Fibroblast of villous mesenchyme (primary cell): ENCODE measurements around the gene IGFBP3. TPM values are rescaled to one million over a fixed set of nuclear protein-coding genes. Genes with fewer than 3 reads are reported as not detected.

Experiments used
- DNase-seq: peaks from one replicate; pipeline ENCODE4 v3.0.0-alpha.2; 2010; ENCODE audit warnings: low read depth
- H3K4me3 ChIP-seq: 2 replicates; pipeline ENCODE4 v1.5.1; 2011; ENCODE audit warnings: low read depth, mild to moderate bottlenecking, low read length
- CTCF ChIP-seq: IDR thresholded peaks from 2 replicates; pipeline ENCODE4 v1.5.1; 2012; ENCODE audit warnings: low read depth, mild to moderate bottlenecking, low read length; ENCODE audit not compliant: insufficient read depth
- total RNA-seq: library from RNA; depleted of rRNA; stranded (reverse); fragments of >200 nt; gene quantifications from 2 replicates; pipeline ENCODE4 v1.2.3, GENCODE V29; 2012

Gene IGFBP3
- total RNA-seq, 1 donor, result 88.5 TPM

- no peak overlapping the region for H3K4me3 ChIP-seq
- peak; percentile 96 for TF ChIP-seq CTCF
Observed at GRCh38 chr7:45923290-45923689, 2.2 kb upstream of the IGFBP3 start.

GRCh38 chr7:45922810-45923209, 1.7 kb upstream of the IGFBP3 start:
- no peak for DNase-seq
- no peak for TF ChIP-seq CTCF
- peak overlapping the region; percentile 1 for H3K4me3 ChIP-seq

More at GRCh38 chr7:45923290-45923689, 2.2 kb upstream of the IGFBP3 start:
- peak; percentile 78 for DNase-seq

GRCh38 chr7:45921699-45922519, 837 bp upstream of the IGFBP3 start:
- peak; percentile 98 for TF ChIP-seq CTCF
- peak overlapping the region; percentile 87 for H3K4me3 ChIP-seq
- DNase-seq, result peak; percentile 82

GRCh38 chr7:45921381-45921698, 268 bp upstream of the IGFBP3 start:
- no peak for TF ChIP-seq CTCF
- peak overlapping the region; percentile 87 for H3K4me3 ChIP-seq
- DNase-seq, result no peak

- H3K4me3 ChIP-seq, result peak overlapping the region; percentile 87
- no peak for DNase-seq
- TF ChIP-seq CTCF, result no peak
Observed at GRCh38 chr7:45919993-45920459, 1.0 kb downstream of the IGFBP3 start.

- DNase-seq, result no peak
- TF ChIP-seq CTCF, result no peak
- H3K4me3 ChIP-seq, result peak overlapping the region; percentile 87
Observed at GRCh38 chr7:45919231-45919784, 1.8 kb downstream of the IGFBP3 start.
